WI38 (cell line): ENCODE data around the gene SLC6A6.

ENCODE experiments used
- H3K4me3 ChIP-seq: 2 replicates; pipeline ENCODE4 v1.5.1; 2011; ENCODE audit warnings: low read depth, mild to moderate bottlenecking, control low read depth, low read length
- TF ChIP-seq, protein P1 (sequence below): IDR thresholded peaks from 2 replicates; pipeline ENCODE4 v1.5.1; 2012; ENCODE audit warnings: low read depth, mild to moderate bottlenecking, control low read depth, low read length

The SLC6A6 gene

GRCh38 chr3:14506626-14507304, 104.4 kb downstream of the SLC6A6 start:
- TF ChIP-seq, protein P1, sequence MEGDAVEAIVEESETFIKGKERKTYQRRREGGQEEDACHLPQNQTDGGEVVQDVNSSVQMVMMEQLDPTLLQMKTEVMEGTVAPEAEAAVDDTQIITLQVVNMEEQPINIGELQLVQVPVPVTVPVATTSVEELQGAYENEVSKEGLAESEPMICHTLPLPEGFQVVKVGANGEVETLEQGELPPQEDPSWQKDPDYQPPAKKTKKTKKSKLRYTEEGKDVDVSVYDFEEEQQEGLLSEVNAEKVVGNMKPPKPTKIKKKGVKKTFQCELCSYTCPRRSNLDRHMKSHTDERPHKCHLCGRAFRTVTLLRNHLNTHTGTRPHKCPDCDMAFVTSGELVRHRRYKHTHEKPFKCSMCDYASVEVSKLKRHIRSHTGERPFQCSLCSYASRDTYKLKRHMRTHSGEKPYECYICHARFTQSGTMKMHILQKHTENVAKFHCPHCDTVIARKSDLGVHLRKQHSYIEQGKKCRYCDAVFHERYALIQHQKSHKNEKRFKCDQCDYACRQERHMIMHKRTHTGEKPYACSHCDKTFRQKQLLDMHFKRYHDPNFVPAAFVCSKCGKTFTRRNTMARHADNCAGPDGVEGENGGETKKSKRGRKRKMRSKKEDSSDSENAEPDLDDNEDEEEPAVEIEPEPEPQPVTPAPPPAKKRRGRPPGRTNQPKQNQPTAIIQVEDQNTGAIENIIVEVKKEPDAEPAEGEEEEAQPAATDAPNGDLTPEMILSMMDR: no peak

GRCh38 chr3:14507305-14507741, 104.9 kb downstream of the SLC6A6 start:
- H3K4me3 ChIP-seq: no peak overlapping the region
- TF ChIP-seq, protein P1: no peak

More at GRCh38 chr3:14506626-14507304, 104.4 kb downstream of the SLC6A6 start:
- no peak overlapping the region for H3K4me3 ChIP-seq

- H3K4me3 ChIP-seq: no peak overlapping the region
- TF ChIP-seq, protein P1: no peak
Measured at GRCh38 chr3:14507757-14508504, 105.5 kb downstream of the SLC6A6 start.

DNA sequence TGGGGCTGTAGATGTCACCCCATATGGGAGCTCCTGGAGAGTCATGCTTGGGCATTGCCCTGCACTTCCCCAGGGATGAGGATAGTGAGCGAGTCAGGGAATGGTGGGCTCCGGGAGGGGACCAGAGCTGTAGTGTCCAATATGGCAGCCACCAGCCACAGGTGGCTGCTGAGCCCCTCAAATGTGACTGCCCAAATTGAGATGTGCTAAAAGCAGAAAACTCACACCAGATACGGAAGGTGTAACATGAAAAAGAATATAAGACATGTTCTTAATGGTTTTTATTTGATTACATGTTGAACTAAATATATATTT, 106.1 kb downstream of the SLC6A6 start:
- TF ChIP-seq, protein P1: no peak

DNA sequence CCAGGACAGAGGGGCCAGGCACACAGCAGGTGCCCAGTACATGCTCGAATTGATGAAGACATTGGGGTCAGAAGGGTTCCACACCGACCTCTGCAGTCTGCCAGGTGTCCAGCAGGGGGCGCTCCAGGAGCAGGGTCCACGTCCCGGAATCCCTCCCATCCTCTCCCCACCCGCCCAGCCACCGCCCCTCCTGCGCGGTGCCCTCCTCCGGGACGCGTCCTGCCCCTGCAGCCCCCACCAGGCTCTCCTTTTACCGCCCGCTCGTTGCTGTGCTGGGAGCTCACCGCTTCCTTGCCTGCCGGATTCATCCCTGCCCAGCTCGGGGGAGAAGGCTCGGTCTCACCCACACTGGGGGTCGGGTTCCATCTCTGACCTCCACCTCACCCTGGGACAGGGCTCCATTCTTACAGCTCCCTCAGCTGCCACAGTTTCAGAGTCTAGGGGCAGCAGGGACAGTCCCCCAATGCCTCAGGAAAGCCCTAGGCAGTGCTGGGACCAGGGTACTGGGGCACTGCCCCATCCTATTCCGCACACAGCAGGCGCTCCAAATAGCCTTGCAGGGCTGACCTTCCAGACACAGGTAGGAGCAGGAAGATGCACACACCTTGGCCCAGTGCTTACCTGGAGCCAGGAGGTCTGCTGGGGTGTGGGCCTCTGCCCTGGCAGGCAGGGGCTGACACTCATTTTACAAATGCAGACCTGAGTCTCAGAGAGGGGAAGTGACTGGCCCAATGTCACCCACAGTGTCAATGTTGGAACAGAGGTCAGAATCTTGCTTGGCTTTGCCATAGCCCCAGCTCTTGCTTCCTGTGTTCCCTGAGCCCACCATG, 106.8 kb downstream of the SLC6A6 start:
- H3K4me3 ChIP-seq: no peak overlapping the region
- TF ChIP-seq, protein P1: peak; percentile 83

More for the DNA sequence above, 106.1 kb downstream of the SLC6A6 start:
- H3K4me3 ChIP-seq: no peak overlapping the region

DNA sequence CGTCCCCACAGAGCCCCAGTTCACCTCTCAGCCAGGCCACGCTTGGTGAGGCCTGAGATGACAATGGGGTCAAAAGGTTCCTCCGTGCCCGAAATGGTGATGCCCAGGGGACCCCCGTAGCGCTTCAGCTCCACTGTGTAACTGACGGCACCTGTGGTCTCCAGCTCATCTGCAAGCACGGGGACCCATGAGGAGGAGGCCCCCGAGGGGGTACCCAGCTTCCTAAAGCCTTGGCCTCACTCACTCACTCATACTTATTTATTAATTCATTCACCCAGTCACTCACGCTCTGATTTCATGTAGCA, 107.3 kb downstream of the SLC6A6 start:
- no peak overlapping the region for H3K4me3 ChIP-seq
- TF ChIP-seq, protein P1: no peak
